Fibroblast of skin of right quadriceps (primary cell): ENCODE measurements around the gene ARHGEF4.

ENCODE experiments used
- DNase-seq: peaks from one replicate; pipeline ENCODE4 v3.0.0-alpha.2; 2013

Gene ARHGEF4

DNA sequence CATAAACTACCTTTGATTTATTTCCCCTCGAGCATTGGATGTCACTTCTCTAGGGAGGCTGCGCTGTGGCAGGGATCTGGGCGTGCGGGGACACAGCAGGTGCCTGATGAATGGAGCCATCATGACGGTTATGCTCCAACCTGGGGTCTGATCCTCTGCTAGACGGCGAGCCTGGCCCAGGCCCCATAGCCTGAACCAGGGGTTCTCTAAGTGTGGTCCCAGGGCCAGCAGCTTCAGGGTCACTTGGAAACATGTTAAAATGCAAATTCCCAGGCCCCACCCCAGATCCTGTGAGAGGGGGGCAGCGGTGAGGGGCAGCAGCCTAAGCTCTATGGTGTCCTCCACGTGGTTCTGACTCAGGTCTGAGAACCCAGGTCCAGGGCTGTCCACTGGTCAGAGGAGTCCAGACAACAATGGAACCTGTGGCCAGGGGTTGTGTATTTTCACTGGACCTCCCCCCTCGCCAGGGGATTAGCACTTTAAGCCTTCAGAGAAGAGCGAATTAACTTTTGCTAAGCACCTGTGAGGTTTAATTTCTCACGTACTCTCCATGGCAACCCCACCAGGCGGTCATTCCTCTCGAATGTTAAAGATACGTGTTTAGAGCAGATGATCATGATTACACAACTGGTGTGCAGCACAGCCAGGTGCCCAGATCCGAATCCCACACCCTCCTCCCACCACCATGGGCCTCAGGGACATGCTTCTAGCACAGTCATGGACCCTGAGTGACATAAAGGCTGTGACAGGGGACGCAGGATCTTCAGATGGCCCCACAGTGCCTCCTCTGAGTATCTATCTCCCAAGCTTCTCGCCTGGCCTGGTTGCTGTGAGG is 1.6 kb upstream of the ARHGEF4 start:
- DNase-seq: no peak

DNA sequence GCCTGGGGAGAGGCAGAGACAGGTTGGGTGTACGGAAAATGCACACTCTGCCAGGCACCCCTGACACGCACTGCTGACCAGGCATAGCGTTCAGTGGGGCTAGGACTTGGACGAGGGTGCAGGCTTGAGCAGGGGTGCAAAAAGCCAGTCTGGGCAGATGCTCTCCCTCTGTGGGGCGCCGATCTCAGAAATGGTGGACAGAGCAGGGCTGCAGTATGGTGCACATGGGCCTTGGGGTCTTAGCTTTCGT is 1.0 kb upstream of the ARHGEF4 start:
- no peak for DNase-seq

DNA sequence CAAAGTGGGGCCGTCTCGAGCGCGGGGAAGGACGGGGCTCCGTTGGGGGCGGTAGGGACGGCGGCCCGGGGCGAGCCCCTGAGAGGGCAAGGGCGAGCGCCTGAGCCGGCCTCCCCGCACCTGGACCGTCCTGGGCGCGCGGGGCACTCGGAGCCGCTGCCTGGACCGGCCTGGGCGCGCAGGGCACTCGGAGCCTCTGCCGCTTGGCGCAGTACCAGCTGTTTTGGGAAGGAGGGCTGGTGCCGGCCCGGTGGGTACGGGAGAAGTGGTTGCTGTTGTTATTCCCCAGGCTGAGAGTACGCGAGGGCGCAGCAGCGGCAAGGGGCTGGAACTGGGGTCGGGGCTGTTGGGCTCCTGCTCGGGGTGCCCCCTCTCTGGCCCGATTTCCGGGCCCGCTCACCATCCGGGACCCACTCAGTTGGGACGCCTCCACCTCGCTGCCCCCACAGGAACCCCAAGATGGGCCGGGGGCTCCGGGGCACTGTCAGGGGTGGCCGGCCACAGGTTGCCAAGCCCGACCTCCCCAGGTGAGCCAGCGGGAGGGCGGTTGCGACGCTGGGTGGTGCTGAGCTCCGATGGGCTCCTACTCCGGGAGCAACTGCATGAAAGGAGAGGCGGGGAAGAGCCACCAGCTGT is 579 bp downstream of the ARHGEF4 start:
- DNase-seq: no peak

DNA sequence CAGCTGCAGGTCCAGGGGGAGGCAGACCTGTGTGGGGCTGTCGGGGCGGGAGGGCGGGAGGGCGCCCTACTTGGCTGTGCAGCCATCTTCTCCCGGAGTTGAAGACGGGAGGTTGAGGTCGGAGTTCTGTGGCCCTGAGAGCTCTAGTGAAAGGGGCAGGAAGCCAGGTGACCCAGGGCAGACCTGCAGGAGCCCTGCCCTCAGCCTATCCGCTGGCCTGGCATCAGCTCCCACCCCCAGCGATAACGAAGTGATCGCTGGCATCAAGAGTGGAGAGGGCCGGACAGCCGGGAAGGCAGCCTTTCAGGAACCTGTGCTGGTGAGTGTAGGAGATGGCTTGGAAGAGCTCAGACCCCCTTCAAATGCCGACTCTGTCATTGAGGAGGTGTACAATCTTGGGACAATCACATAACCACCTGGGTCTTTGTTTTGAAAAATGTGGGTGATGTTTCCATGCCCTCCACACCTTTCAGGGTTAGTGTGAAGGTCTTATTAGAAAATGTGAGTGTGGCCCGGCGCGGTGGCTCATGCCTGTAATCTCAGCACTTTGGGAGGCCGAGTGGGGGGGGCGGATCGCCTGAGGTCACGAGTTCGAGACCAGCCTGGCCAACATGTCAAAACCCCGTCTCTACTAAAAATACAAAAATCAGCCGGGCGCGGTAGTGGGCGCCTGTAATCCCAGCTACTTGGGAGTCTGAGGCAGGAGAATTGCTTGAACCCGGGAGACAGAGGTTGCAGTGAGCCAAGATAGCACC is 1.3 kb downstream of the ARHGEF4 start:
- DNase-seq: no peak

DNA sequence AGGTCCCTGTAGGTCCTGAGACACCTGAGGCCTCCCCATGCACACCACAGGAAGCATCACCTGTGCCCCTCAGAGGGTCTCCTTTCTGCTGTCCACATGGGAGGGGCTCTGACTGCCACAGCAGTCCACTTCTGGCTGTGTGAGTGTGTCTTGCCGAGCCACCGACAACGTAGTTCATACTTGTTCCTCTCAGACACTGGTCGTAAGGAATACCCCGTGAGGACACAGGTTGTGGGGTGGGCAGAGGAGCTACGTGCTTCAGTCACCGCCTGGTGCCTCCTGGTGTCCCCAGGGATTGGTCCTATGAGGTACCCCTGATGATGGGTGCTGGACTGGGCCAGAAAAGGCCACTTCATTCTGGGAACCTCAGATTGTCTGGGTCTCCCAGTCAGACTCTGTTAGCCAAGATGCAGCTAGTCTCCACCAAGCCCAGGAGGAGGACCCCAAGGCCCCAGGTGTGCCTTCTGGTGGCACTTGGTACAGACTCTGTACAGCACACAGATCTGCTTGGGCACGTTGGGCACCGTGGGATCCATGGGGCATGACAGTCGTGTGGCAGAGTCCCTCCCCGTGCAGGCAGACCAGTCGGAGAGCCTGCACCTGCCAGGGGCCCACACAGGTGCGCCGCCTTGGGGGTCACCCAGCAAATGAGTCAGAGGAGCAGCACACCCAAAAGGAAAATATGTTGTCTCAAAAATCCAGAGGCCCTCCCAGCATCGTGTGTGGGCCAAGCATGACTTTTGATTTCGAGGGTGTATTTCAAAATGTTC is 2.5 kb downstream of the ARHGEF4 start:
- DNase-seq: no peak

DNA sequence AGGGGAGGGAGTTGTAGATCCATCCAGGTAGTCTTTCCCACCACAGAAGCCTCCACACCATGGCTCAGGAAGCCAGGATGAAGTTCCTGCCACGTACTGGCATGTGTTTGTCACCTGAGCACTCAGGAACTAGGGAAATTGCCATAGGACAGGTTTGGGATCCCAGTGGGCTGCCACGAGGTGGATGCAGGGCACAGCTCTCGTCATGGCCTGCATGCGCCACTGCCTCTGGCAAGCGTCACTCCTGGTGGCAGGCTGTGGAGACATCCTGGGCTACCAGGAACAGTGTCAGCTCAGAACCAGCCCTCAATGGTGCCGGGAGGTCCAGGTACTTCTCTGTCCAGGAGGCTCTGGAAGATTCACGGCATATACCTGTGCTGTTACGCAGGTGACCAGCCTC is 3.8 kb downstream of the ARHGEF4 start:
- DNase-seq: no peak

DNA sequence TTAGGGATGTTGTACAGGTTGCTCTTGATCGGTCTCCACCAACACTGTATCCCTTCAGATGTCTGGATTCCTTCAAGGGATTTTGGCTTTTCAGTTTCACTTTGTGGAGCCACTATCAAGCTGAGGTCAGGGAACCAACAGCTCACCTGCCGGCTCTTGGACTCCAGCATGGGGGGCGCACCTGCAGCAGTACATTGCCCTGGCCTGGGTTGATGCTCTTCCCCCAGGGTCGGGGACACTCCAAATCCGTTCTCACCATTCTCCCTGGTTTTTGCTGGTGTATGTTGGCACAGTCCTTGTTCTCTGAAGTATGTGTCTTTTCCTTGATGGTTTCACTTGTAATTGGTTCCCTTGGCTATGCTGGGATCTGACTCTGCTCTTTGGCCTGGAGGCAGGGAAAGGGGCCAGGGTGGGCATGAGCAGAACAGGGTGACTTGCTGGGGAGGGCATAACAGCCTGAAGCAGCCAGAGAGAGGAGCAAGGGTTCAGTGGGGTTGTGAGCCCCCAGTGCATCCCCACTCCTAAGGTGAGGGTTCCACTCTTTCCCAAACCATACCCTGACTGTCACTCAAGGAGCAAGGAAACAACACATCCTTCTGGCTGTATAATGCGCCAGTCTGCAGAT is 5.1 kb downstream of the ARHGEF4 start:
- no peak for DNase-seq

DNA sequence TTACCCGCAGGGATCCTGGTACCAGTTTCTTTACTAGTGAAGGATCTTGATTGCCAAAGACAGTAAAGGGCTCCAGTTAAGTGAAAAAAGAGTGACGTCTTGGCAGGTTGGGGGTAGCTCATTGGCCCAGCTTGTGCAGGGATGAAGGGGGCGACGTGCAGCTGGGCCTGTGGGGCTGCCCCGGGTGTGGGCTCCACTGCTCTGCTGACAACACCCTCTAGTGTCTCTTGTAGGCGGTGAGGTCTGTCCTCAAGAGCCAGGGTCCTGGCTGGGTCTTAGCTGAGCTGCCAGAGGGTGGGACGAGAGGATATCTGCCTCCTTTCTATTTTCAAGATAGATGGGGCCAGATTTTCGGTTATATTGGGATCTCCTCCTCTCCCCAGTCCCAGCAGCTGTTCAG is 6.1 kb downstream of the ARHGEF4 start:
- DNase-seq: no peak

DNA sequence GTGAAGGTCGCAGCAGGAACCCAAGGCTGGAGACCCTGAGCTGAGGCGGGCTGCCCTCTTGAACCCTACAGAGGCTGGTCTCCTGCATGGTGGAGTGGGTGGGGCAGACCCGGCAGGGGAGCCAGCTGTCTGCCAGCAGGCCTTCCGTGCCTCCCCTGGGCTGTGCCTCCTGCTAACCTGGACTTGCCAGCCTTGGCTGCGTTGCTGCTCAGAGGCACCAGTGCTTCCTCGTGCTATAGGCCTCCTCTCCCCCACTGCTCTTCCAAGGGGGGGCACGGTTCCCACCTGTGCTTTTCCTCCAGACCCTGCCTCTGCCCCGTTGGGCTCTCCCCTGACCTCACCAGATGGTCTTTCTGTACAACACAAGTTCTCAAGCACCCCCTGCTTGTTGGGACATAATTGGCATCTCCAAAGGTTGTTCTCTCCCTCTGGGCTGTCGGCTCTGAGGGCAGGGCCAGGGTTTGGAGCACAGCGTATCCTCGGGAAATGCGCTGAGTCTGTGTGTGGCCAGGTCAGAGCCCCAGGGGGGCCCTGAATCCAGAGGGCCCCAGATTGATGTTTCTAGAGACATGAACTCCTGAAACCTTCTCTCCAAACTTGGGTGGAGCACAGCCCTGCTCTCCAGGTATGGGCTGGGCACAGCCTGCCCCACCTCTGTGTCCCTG is 6.7 kb downstream of the ARHGEF4 start:
- no peak for DNase-seq

DNA sequence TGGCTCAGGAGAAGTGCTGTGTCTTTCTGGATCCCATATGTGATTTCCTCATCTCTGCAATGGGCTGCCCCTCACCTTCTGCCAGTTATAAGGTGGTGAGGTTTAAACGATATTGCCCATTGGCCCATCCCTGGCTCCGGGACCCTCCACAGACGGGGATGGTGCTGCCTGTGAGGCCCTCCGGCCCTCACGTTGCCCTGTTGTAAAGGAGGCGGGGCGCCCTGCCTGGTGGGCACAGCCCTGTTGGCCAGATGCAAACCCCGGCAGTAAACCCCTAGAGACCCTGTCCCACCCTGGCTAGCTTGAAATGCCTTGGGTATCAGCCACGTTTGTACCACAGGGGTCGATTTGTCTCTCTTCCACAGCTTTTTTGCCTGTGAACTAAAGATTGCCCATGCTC is 7.4 kb downstream of the ARHGEF4 start:
- DNase-seq: no peak

DNA sequence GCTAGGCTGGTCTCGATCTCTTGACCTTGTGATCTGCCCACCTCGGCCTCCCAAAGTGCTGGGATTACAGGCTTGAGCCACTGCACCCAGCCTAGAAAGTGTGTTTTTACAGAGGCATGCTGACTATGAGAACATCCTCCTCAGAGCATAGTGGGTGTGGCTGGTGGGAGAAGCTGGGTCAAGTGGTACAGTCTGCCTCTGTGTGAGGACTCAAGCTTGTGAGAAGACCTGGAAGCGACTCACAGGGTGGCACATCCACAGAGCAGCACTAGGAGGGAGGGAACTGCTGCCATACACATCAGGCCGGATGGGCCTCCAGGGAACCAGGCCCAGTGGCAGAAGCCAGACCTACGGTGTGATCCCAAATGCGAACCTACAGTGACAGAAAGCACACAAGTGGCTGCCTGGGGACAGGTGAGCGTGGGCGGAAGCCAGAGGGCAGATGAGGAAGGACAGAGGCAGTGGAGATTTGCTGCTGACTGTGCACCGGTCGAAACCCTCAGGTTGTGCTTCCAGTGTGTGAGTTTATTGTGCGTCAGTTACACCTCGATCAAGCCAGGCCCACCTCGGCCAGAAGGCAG is 8.9 kb downstream of the ARHGEF4 start:
- no peak for DNase-seq

DNA sequence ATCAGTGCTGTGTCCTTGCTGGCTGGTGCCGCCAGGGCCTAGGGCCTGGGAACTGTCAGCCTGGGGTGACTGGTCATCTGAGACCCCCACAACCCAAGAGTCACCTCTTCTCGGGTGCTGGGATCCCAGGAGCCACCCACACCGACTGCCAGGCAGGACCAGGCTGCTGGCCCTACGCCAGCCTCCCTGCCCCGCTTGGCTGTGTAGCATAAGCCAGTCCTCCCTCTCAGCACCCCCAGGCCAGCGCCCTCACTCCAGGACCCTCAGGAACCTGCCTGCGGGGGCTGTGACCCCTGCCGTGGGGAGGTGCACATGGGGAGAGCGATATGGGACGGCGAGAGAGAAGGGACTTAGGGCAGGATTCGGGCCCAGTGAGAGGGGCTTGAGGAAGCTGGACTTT is 9.5 kb downstream of the ARHGEF4 start:
- DNase-seq: no peak

DNA sequence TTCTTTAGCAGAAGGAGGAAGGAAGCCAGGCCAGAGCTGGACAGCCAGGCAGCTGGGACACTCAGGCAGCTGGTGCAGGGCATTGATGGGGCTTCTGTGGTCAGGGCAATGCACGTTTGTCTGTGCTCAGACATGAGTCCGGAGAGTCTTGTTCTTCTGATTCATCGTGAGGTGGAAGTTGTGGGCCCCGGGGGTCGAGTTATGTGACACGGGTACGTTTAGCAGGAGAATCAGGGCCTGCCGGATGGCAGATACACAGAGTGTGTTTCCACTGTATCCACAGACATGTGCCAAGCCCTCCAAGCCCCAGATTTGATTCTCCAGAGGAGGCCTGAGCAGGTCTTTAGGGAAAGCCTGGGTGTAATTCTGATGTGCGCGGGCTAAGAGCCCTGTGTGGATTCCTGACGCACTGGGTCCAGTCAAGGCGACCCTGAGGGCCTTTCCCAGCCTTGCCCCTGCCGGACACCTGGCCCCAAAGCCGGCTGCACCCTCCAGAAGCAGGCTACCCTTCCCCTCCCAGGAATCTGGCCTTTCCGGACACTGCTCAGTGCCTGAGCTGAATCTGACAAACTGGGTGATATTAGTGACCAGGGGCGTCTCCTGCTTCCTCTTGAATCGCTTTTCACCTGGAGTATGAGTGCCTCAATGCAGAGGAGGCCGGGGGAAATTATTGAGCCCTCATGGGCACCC is 10.1 kb downstream of the ARHGEF4 start:
- DNase-seq: no peak

DNA sequence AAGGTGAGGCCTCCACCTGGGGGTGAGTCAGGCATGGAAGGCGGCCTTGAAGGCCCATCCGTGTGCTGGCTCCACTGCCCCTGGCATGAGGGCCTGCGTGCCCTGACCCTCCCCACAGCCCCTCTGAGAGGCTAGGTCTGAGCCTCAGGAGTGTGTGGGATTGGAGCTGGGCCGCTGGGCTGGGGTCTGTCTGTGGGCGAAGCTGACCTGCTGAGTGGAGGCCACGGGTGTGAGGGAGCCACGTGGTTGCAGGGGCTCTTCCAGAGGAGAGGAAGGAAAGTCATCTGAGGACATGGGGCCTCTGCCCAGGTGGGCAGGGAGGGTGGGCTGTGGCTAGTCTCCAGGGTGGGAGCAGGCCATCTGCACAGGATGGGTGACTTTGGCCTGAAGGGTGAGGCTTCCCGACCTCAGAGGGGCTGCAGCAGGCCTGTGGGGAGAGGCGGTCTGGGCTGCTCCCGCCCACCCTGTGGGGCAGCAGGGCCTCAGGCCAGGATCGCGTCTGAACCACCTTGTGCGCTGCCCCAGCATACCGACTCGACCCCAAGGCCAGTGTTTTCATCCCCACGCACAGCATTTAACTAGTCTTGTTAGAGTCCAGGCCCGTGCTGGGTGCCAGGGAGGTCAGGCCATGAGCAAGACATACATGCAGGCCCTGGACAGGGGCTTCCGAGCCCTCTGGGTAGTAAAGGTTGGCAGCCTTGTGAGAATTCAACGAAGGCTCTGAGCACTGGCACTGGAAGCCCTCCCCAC is 11.2 kb downstream of the ARHGEF4 start:
- no peak for DNase-seq

DNA sequence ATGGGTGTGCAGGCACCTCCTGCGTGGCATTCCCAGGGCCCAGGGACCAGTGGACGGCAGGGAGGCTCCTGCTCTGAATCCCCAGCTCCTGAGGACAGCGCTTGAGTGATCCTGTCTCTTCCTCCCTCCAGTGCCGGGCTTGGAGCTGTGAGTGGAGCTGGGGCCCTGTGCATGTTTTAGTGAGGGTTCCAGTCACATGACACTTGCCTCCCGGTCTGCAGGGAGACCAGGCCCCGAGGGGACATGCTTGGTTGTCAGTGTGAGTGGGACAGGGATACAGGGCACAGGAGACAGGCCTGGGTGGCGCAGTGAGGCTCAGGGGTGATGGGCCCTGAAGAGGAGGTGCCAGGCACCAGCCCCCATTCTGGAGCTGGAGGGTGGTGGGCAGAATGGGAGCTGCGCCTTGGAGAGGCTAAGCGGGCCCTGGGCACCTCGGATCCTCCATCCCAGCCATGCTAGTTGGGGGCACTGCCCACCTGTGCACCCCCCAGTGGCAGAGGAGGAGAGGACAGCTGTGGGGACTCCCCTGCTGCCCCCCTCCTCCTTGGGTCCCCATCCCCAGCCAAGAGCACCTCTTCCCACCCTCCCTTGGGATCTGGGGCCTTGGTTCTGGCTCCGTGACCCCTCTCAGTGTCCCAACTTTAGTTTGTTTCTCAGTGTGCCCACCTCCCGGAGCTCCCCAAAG is 12.0 kb downstream of the ARHGEF4 start:
- DNase-seq: no peak

DNA sequence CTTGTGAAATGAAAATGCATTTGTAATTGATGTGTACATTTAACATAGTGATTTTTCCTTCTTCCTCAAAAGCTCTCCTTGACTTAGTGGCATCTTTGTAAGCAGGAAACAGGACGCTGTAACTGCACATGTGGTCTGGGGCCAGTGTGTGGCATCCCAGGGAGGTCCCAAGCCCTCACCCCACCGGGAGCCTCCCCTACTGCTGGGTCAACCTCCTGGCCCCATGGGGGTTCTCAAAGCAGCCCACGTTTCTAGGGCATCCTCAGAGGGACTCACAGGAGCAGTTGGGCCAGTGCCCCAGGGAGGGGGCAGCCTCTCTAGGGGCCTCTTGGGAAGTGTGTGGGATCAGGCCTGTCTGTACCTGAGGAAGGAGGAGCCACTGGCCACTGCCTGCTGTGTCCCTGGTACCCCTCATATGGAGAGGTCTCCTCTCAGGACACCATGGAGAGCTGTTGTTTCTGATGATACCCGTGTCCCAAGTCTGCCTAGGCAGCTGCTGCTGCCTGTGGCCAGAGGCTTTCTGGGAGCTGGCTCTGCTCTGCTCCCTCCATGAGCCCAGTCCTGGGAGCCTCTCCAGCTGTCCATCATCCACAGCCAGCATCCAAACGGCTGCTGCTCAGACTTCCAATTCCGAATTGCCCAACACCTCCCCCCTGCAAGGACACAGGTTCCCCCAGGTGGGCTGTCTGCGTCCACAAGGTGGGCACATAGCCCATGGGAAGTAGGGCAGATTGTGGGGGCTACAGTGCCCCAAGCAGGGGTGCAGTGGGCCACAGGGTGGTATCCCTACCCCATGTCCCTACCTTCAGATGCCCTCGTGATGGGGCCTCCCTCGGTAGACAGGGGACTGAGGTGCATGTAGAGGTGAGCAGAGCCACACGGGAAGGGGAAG is 13.4 kb downstream of the ARHGEF4 start:
- no peak for DNase-seq

DNA sequence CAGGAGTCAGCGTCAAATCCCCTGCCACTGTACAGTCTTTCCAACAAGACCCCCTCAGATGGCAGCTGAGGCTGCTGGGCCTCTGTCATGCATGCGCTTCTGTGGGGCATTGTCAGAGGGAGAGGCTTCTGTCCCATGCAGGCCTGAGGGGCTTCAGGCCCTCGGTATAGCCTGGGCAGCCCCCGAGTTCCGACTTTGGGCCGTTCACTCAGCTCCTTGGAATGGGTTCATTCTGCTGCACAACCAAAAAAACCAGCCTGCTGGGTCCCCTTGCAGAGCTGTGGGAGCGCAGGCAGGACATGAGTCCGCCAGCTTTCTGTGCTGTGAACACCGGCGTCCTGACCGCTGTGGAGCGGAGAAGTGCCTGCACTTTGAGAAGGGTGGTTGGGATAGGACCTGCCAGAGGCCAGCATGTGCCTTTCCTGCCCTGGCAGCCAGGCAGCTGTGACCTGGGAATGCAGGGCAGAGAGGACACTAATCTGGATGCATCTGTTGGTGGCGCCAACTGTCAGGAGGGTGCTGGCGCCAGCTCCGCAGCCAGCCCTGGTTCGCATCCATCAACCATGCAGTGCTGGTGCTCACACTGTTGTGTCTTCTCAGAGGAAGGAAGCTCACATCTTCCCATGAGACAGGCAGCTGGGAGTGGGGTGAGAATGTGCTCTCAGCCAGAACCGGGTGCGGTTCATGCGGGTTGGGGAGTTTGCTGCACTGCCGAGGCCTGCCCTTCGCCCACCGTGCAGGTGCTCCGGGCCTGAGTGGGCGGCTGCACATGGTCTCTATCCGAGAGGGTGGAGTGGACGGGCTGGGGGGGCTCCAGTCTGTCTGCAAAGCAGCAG is 14.3 kb downstream of the ARHGEF4 start:
- DNase-seq: no peak
